K562 (cell line): ENCODE data around the gene NFATC2. TPM values are rescaled to one million over a fixed set of nuclear protein-coding genes. Genes with fewer than 3 reads are reported as not detected.

Experiments
- ATAC-seq: fragments of 200-7000 bp; cut with Tn5 transposase; 3 replicates; pipeline ENCODE4 v1.9.1; 2020; ENCODE audit warnings: moderate library complexity
- BruUV-seq: library from RNA; stranded (reverse); fragments of 400-500 nt; replicated peaks from 2 replicates; lab custom pipeline; 2021; lab: Mats Ljungman, UMichigan
- CTCF ChIA-PET: fragments of 300-600 bp; formaldehyde crosslinking; extraction: SDS; loops from one replicate; lab custom pipeline; 2021; ENCODE audit warnings: low intra/inter-chr PET ratio; lab: Yijun Ruan, JAX
- POLR2A ChIA-PET: fragments of 300-600, 350-650 bp; sonication (Branson Sonifier 250); formaldehyde crosslinking; extraction: SDS; loops from one replicate; lab custom pipeline; 2021; ENCODE audit warnings: antibody characterized with exemption, inconsistent platforms; lab: Yijun Ruan, JAX
- DNase-seq, 4 experiments: peaks; one replicate each; pipeline versions ENCODE4 v3.0.0 to v3.0.0-alpha.2; 2011 to 2018; ENCODE audit warnings: low spot score in 3 of 4, mixed read lengths in 3 of 4; ENCODE audit errors: extremely low read depth in 1 of 4
- FAIRE-seq: peaks from 2 replicates; lab custom pipeline; 2011; peaks lifted over from hg19 to GRCh38; lab: Jason Lieb, UNC
- H2AFZ ChIP-seq: 2 replicates; pipeline ENCODE4 v1.6.0; 2011; ENCODE audit warnings: low read depth, low read length, control low read depth, inconsistent platforms
- H3K27ac ChIP-seq: fragments of 200-600 bp; 3 replicates; pipeline ENCODE4 v1.8.0; 2011; ENCODE audit warnings: low read depth, mild to moderate bottlenecking, control low read depth, inconsistent platforms, low read length, moderate library complexity, mixed read lengths; ENCODE audit errors: extremely low read depth
- H3K27me3 ChIP-seq, 2 experiments: fragments of 300-600 bp in 1 of 2; 2 replicates in 1 of 2; 3 replicates in 1 of 2; pipeline versions ENCODE4 v1.6.0 to v1.8.0; 2011; ENCODE audit warnings: inconsistent platforms in 2 of 2, low read length in 2 of 2, mild to moderate bottlenecking in 1 of 2, mixed read lengths in 1 of 2, moderate library complexity in 1 of 2; ENCODE audit not compliant: control insufficient read depth in 2 of 2, insufficient read depth in 2 of 2
- H3K36me3 ChIP-seq: fragments of 300-600 bp; 3 replicates; pipeline ENCODE4 v1.8.0; 2011; ENCODE audit warnings: mild to moderate bottlenecking, low read length, inconsistent platforms; ENCODE audit not compliant: control insufficient read depth, insufficient read depth
- H3K4me1 ChIP-seq, 2 experiments: fragments of 200-600 bp in 1 of 2; replicated peaks in 1 of 2; 2 replicates in 1 of 2; 3 replicates in 1 of 2; pipeline versions ENCODE4 v1.5.1 to v1.8.0; 2011; ENCODE audit warnings: inconsistent platforms in 2 of 2, low read length in 2 of 2, mild to moderate bottlenecking in 1 of 2, mixed read lengths in 1 of 2, moderate library complexity in 1 of 2; ENCODE audit not compliant: control insufficient read depth in 2 of 2, insufficient read depth in 2 of 2
- H3K4me2 ChIP-seq: 2 replicates; pipeline ENCODE4 v1.6.1; 2011; ENCODE audit warnings: low read length, control low read depth, inconsistent platforms, mixed read lengths; ENCODE audit not compliant: insufficient read depth
- H3K4me3 ChIP-seq: fragments of 200-600 bp; sonication (generic), shearing (Covaris generic); 2 replicates; pipeline ENCODE4 v1.5.1; 2016; ENCODE audit warnings: control low read depth, inconsistent platforms
- H3K79me2 ChIP-seq: fragments of 200-600 bp; 3 replicates; pipeline ENCODE4 v1.8.0; 2011; ENCODE audit warnings: low read length, inconsistent platforms; ENCODE audit not compliant: control insufficient read depth, insufficient read depth
- H3K9ac ChIP-seq, 2 experiments: 2 replicates each; pipeline versions ENCODE4 v1.6.0 to v1.6.1; 2011; ENCODE audit warnings: low read depth in 2 of 2, low read length in 2 of 2, control low read depth in 1 of 2, inconsistent platforms in 1 of 2, mild to moderate bottlenecking in 1 of 2, mixed read lengths in 1 of 2; ENCODE audit not compliant: insufficient read depth in 1 of 2
- H3K9me1 ChIP-seq: one replicate; pipeline ENCODE4 v1.6.0; 2011; ENCODE audit warnings: inconsistent platforms, mild to moderate bottlenecking, low read length, moderate library complexity; ENCODE audit not compliant: control insufficient read depth, insufficient read depth
- H3K9me3 ChIP-seq: replicated peaks from 2 replicates; pipeline ENCODE4 v1.5.1; 2011; ENCODE audit warnings: low read depth, low read length, inconsistent platforms; ENCODE audit not compliant: control insufficient read depth, insufficient read depth
- H4K20me1 ChIP-seq: replicated peaks from 2 replicates; pipeline ENCODE4 v1.6.1; 2011; ENCODE audit warnings: low read length, inconsistent platforms, mixed read lengths; ENCODE audit not compliant: control insufficient read depth, insufficient read depth
- ATF2 ChIP-seq: sonication (generic); formaldehyde crosslinking; IDR thresholded peaks from 2 replicates; pipeline ENCODE4 v1.8.1; 2022; ENCODE audit warnings: missing genetic modification reagents
- CEBPB ChIP-seq: fragments of 450-650 bp; IDR thresholded peaks from 2 replicates; pipeline ENCODE4 v1.6.1; 2016; ENCODE audit warnings: missing genetic modification characterization, missing compliant biosample characterization
- KLF6 ChIP-seq: fragments of 250-450 bp; sonication (Bioruptor Pico); IDR thresholded peaks from 2 replicates; pipeline ENCODE4 v1.4.0; 2020; ENCODE audit warnings: mild to moderate bottlenecking, moderate library complexity, borderline replicate concordance
- MGA ChIP-seq: fragments of 450-650 bp; IDR thresholded peaks from 2 replicates; pipeline ENCODE4 v1.6.1; 2016; ENCODE audit warnings: mild to moderate bottlenecking, moderate library complexity
- NFXL1 ChIP-seq: fragments of 450-650 bp; formaldehyde crosslinking; IDR thresholded peaks from 2 replicates; pipeline ENCODE4 v1.4.0; 2021; ENCODE audit warnings: mild to moderate bottlenecking
- U2AF1 ChIP-seq: fragments of 200-400 bp; formaldehyde crosslinking; optimal IDR thresholded peaks from 2 replicates; pipeline ENCODE3; 2017; ENCODE audit warnings: mild to moderate bottlenecking, low read depth, low read length, moderate library complexity
- ZNF436 ChIP-seq: fragments of 250-450, 450-650 bp; sonication (Bioruptor Pico); formaldehyde crosslinking; IDR thresholded peaks from 2 replicates; pipeline ENCODE4 v1.7.0; 2020; ENCODE audit warnings: mild to moderate bottlenecking
- ZNF695 ChIP-seq: fragments of 450-650 bp; formaldehyde crosslinking; IDR thresholded peaks from 2 replicates; pipeline ENCODE4 v1.4.0; 2020; ENCODE audit warnings: mild to moderate bottlenecking, moderate library complexity
- ZNF696 ChIP-seq: fragments of 250-450 bp; sonication (Bioruptor Pico); conservative IDR thresholded peaks from 2 replicates; pipeline ENCODE4 v1.4.0; 2020; ENCODE audit warnings: mild to moderate bottlenecking, moderate library complexity
- WGBS: fragments of 100-300 bp; shearing (Covaris generic); methylation state at CpG from one replicate; pipeline ENCODE4 v1.1.6; 2016; ENCODE audit warnings: low coverage, mixed read lengths; ENCODE audit not compliant: insufficient coverage; ENCODE audit errors: missing lambda C conversion rate; 5-methylcytosine and 5-hydroxymethylcytosine counted together
- in situ Hi-C: fragments of 300-500 bp; cut with MboI; formaldehyde crosslinking; loops from 4 replicates; pipeline ENCODE4 v1.15.0; 2018; ENCODE audit warnings: inconsistent platforms, mixed read lengths
- intact Hi-C: fragments of 100-400 bp; cut with micrococcal nuclease; formaldehyde crosslinking; loops from 2 replicates; pipeline ENCODE4 v1.14.2; 2022
- polyA plus RNA-seq, 8 experiments: library from polyadenylated mRNA; depleted of rRNA in 4 of 8; stranded (reverse) in 5 of 8; unstranded in 3 of 8; fragments of >200 nt; fragmentation: Nextera tagmentation in 2 of 8; fragmentation: Illumina TruSeq in 1 of 8; extraction: Ambion mirVana in 2 of 8; extraction: Trizol in 1 of 8; gene quantifications; 2 replicates each; pipeline versions ENCODE4 v1.2.1 to v1.2.3, GENCODE V29; 2011 to 2014; ENCODE audit warnings: inconsistent platforms in 1 of 8, missing spikeins in 1 of 8
- total RNA-seq, 7 experiments: library from RNA; depleted of rRNA in 6 of 7; stranded (reverse); fragments of >200 nt in 6 of 7; fragmentation: Illumina TruSeq in 2 of 7; extraction: Trizol in 2 of 7; gene quantifications; 2 replicates each; pipeline versions ENCODE4 v1.2.1 to v1.2.3, GENCODE V29; 2011 to 2021; ENCODE audit warnings: low replicate concordance in 1 of 7

Gene NFATC2
- total and polyA plus RNA-seq, 9 of the 15 experiments (the other 6 are each of a cell fraction or from before 2014, with no cell fraction given): 1.9 to 11.2 (median 3.0) TPM

- POLR2A ChIA-PET: no interaction called here
- intact Hi-C loops: no loop called here
Observed at GRCh38 chr20:51551186-51551585, 8.7 kb upstream of the NFATC2 start.

More at GRCh38 chr20:51551186-51551585, 8.7 kb upstream of the NFATC2 start:
- H3K9ac ChIP-seq: no peak overlapping the region
- ATAC-seq (no peak), FAIRE-seq (no peak), DNase-seq (no peak)
- no peak overlapping the region for H3K4me3 ChIP-seq
- H3K9me1 ChIP-seq: no peaks in the 10 kb centered on the region
- H3K9me3 ChIP-seq: no peaks in the 10 kb centered on the region
- H2AFZ ChIP-seq: no peak overlapping the region
- no TSS peak for BruUV-seq
- H3K79me2 ChIP-seq: no peaks in the 10 kb centered on the region
- no peaks in the 10 kb centered on the region for H3K36me3 ChIP-seq
- no peak overlapping the region for H3K4me2 ChIP-seq
- CTCF ChIA-PET: no interaction called here
- H3K4me1 ChIP-seq: peaks cover 0 to 2% of the 10 kb centered on the region in 2 experiments; a peak in 1 of 5 replicates
- in situ Hi-C loops: no loop called here
- TF ChIP-seq ZNF696 (CRISPR knock-in tag) (no peak), ATF2 (CRISPR knock-in tag) (no peak), MGA (no peak), ZNF695 (no peak), CEBPB (tag) (no peak), ZNF436 (no peak), NFXL1 (CRISPR knock-in tag) (no peak), U2AF1 (no peak), KLF6 (CRISPR knock-in tag) (no peak)
- TF ChIP-seq, all 486 proteins: peak for 0
- Histone ChIP-seq H4K20me1 (peaks cover 6% of the 10 kb centered on the region; the same call in 1 of the 2 replicates), H3K27me3 (peaks cover 12 to 14% of the 10 kb centered on the region in 2 experiments), H3K27ac (no peak overlapping the region)
- WGBS: 33% methylated on average over 3 of the region's 3 CpGs
